Epithelial cell of esophagus (primary cell): ENCODE measurements around the gene NYAP1.
A peak's percentile ranks its signal among the peaks of the same experiment; 100 is the strongest.

Experiments used
- DNase-seq: peaks from one replicate; pipeline ENCODE4 v3.0.0; 2010; ENCODE audit warnings: low read depth
- H3K4me3 ChIP-seq: 2 replicates; pipeline ENCODE4 v1.5.1; 2011; ENCODE audit warnings: mild to moderate bottlenecking, low read length, control low read depth
- CTCF ChIP-seq: IDR thresholded peaks from 2 replicates; pipeline ENCODE4 v1.5.1; 2011; ENCODE audit warnings: low read depth, mild to moderate bottlenecking, low read length, control low read depth, inconsistent platforms; ENCODE audit not compliant: insufficient read depth; ENCODE audit errors: missing control alignments

NYAP1 gene

DNA sequence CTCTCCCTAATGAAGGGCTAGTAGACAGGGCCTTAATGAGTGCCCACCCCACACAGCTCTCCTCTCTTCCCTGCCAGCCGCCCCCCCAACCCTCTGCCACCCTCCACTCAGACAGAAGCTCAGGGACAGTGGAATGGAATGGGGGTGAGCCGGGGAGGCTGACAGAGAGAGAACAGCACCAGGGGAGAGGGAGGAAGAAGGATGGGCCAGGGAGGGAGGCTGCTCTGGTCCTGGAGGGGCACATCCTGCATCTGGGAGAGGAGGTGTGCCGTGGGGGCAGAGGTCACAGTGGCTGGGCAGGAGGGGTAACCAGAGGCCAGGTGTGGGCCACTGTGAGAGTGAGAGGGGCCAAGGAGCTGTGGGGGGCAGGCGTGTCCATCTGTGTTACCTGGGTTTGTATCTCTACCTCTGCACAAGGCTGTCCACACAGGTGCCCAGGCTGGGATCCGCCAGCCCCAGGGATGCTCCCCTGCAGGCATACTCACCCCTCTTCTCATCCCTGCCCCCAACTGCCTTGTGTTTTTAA, 2.4 kb downstream of the NYAP1 start:
- no peak for TF ChIP-seq CTCF
- no peak for DNase-seq
- no peak overlapping the region for H3K4me3 ChIP-seq

DNA sequence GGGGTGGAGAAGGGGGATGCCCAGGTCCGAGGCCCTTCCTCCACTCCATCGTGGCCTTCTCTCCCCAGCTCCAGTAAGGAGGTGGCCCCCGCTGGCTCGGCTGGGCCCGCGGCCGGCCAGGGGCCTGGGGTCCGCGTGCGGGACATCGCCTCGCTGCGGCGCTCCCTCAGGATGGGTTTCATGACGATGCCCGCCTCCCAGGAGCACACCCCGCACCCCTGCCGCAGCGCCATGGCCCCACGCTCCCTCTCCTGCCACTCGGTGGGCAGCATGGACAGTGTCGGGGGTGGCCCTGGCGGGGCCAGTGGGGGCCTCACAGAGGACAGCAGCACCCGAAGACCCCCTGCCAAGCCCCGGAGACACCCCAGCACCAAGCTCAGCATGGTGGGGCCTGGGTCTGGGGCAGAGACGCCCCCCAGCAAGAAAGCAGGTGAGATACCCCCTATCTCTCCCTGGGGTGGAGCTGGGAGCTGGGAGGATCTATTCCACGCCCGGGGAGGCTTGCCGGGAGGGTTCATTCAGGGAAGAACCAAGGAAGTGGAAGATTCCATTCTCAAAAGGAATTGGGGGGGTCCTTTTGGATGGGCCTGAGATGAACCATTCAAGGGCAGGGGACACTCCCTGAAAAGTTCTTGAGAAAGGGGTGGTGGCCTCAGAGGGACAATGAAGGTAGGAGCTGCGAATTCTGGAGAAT, 3.2 kb downstream of the NYAP1 start:
- H3K4me3 ChIP-seq, result no peak overlapping the region
- DNase-seq, result no peak
- no peak for TF ChIP-seq CTCF

DNA sequence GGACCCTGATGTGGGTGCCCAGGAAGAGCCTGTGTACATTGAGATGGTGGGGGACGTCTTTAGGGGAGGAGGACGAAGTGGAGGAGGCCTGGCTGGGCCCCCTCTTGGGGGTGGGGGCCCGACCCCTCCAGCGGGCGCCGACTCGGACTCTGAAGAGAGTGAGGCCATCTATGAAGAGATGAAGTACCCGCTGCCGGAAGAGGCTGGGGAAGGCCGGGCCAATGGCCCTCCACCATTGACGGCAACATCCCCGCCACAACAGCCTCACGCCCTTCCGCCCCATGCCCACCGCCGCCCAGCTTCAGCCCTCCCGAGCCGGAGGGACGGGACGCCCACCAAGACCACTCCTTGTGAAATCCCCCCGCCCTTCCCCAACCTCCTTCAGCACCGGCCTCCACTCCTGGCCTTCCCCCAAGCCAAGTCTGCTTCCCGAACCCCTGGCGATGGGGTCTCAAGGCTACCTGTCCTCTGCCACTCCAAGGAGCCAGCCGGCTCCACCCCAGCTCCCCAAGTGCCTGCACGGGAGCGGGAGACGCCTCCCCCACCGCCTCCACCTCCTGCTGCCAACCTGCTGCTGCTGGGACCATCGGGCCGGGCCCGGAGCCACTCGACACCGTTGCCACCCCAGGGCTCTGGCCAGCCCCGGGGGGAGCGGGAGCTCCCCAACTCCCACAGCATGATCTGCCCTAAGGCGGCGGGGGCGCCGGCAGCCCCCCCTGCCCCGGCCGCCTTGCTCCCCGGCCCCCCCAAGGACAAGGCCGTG, 4.8 kb downstream of the NYAP1 start:
- DNase-seq, result no peak
- no peak for TF ChIP-seq CTCF
- no peak overlapping the region for H3K4me3 ChIP-seq

GRCh38 chr7:100489121-100489520, 5.4 kb downstream of the NYAP1 start:
- no peak for TF ChIP-seq CTCF

GRCh38 chr7:100489824-100490223, 6.1 kb downstream of the NYAP1 start:
- H3K4me3 ChIP-seq, result no peak overlapping the region
- no peak for TF ChIP-seq CTCF
- peak; percentile 51 for DNase-seq

More at GRCh38 chr7:100489121-100489520, 5.4 kb downstream of the NYAP1 start:
- no peak for DNase-seq
- no peak overlapping the region for H3K4me3 ChIP-seq

DNA sequence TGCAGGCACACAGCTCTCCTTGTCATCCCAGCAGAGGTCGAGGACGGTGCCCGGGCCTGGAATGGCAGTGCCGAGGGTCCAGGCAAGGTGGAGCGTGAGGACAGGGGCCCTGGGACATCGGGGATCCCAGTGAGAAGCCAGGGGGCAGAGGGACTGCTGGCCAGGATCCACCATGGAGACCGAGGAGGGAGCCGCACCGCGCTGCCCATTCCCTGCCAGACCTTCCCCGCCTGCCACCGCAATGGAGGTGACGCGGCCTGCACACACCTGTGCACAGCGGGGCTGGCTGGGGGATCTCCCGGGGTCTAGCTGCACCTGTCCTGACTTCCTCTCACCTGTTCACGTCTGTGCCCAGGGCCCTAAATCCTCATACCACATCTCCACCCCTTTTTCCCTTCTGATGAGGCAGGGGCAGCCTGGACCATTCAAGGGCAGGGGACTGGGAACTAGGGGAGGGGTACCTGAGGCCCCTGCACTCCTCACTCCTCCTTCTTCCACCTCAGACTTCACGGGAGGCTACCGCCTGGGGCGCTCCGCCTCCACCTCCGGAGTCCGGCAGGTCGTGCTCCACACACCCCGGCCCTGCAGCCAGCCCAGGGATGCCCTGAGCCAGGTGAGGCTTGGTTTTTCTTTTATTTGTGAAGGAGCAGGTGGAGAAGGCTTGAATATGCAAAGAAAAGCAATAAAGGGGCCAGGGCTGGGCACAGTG, 6.9 kb downstream of the NYAP1 start:
- H3K4me3 ChIP-seq, result no peak overlapping the region
- DNase-seq, result no peak
- TF ChIP-seq CTCF, result no peak
